NCI-H1436 (cell line): Measurements from ENCODE around the gene NUDT1.
A peak's percentile ranks its signal among the peaks of the same experiment; 100 is the strongest.

Experiments used
- DNase-seq: peaks from one replicate; lab custom pipeline; 2025; lab: John Stamatoyannopoulos, UW

NUDT1 gene

DNA sequence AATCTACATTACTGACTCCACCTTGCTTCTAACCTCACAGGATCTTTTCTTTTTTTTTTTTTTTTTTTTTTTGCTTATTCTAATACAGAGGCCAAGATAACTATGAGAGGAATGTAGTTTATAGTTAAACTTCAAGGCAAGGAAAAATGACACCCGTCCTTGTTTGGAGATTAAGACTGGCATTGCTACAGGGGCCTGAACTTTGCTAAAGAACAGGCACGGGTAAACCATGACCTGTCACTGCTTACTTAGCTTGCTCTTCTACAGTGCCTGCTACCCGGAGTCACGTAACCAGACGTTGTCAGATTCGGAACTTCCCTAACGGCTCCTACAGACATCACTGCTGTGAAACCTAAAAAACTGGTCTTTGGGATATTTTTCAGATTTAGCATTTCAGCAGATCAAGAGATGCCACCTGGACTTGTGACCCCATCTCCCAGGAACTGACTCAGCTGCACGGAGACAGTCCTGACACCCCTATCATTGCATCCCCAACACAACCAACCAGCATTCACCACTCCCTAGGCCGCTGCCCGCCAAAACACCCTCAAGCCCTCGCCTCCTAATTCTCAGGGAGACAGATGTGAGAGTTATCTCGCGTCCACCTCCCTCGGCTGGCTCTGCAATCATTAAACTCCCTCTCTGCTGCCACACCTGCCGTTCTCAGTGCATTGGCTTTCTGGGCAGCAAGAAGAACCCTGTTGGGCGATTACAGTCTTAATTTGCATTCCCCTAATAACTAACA, 36.8 kb upstream of the NUDT1 start:
- no peak for DNase-seq

DNA sequence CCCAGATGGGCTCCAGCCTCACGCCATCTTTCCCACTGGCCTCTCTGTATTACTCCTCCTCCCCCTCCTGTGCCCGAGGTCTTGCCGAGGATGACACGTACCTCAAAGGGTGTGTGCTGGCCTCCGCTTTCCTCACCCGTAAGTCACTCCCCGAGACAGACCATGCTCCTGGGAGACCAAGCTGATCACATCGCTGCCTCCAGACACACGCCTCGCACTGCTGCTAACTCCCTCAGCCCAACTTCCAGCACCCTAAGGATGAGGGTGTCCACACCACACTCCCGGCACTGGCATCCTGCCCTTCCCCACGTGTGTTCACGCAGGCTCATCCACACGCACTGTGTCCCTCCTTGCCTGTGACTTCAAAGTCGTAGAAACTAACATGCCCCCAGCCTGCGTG, 33.3 kb upstream of the NUDT1 start:
- DNase-seq: no peak

DNA sequence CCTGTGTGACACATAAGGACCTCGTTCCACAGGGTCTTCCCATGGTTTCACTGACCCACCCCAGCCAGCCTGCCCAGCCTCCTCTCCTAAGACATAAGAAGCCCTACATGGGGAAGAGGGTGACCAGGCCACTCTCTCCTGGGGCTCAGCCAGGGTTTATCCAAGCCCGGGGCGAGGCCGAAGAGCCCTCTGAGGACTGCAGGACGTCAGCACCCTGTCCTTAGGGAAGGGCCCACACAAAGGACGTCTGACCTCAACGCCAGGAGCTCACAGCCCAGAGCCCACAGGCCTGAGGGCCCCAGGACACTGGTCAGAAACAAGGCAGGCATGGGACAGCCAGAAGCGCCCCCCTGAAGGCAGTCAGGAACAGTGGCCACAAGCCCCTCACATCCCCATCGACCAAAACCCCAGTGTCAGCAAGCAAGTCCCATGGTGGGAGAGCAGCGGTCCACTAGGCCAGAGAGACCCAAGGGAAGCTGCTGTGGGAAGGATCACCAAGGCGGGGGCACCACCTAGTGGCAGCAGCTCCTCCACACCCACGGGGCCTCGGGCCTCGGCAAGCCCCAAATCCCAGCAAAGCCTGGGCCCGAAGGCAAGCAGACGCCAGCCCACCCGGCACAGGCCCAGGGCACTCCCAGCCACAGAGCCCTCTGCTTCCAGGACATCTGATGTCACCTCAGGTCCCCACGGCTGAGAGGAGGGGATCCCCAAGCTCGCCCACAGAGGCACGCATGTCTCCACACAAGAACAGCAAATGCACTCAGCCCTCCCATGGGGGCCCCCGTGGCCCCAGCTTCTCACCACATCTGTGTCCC, 32.7 kb upstream of the NUDT1 start:
- DNase-seq: peak; percentile 6

DNA sequence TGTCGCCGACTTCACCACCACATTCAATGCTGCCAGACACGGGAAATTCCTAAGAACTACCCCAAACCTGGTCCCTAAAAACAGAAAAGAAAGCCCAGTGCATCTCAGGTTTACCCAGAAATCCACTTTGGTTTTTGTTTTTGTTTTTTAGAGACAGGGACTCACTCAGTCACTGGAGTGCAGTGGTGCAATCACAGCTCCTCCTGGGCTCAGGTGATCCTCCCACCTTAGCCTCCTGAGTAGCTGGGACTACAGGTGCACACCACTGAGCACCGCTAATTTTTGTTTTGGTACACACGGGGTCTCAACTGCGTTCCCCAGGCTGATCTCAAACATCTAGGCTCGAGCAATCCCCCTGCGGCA, 32.1 kb upstream of the NUDT1 start:
- no peak for DNase-seq

DNA sequence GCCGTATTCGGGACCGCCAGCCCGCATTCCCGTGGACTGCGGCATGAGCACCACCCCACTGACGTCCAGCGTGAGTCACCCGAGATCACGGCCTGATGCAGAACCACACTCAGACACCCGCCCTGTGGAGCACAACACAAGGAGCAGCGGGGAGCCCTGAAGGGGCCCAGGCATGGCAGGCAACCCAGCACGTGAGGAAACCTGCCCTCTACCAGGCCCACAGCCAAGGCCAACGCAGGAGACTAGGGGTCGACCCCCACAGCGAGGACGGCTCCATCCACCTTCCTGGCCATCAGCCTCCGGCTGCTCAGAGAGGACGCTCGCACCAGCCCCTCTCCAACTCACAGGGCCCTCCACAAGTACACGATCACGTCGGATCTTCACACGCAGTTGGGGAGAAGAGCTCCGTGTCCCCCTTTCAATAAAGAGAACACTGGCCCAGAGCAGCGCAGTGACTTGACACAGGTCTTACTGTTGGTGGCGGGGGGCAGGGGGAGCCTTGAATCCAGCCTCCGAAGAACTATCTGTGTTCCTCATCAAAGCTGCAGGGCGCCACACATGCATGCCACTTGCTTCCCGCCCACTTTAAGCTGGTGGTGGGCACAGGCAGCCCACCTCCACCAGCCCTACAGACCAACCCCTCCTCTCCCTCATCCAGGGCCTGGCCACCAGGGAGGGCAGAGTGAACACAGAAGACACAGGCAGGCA, 31.3 kb upstream of the NUDT1 start:
- DNase-seq: no peak

- DNase-seq: no peak
Observed at GRCh38 chr7:2211259-2211880, 30.7 kb upstream of the NUDT1 start.

- DNase-seq: no peak
Observed at GRCh38 chr7:2211926-2212325, 30.1 kb upstream of the NUDT1 start.

- no peak for DNase-seq
Observed at GRCh38 chr7:2212906-2213305, 29.1 kb upstream of the NUDT1 start.

GRCh38 chr7:2213551-2214215, 28.3 kb upstream of the NUDT1 start:
- DNase-seq: no peak

GRCh38 chr7:2214636-2215035, 27.4 kb upstream of the NUDT1 start:
- DNase-seq: no peak

DNA sequence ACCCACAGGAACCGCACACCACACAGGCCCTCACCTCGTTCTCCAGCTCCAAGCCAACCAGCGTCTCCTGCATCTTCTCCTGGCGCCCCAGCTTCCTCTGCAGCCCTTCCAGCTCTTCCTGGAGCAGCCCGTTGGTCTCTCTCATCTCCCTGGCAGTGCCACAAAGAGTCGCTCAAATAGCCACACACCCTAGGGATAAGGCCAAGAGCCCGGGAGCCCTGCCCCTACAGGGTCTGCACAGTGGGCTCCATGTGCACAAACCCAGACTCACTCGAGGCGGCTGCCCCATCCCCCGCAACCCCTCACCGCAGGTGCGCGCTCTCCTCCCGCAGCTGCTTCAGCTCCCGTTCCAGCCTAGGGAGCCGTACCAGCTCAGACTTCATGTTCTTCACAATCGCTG, 26.2 kb upstream of the NUDT1 start:
- no peak for DNase-seq

- DNase-seq: no peak
Observed at GRCh38 chr7:2217206-2217605, 24.8 kb upstream of the NUDT1 start.

DNA sequence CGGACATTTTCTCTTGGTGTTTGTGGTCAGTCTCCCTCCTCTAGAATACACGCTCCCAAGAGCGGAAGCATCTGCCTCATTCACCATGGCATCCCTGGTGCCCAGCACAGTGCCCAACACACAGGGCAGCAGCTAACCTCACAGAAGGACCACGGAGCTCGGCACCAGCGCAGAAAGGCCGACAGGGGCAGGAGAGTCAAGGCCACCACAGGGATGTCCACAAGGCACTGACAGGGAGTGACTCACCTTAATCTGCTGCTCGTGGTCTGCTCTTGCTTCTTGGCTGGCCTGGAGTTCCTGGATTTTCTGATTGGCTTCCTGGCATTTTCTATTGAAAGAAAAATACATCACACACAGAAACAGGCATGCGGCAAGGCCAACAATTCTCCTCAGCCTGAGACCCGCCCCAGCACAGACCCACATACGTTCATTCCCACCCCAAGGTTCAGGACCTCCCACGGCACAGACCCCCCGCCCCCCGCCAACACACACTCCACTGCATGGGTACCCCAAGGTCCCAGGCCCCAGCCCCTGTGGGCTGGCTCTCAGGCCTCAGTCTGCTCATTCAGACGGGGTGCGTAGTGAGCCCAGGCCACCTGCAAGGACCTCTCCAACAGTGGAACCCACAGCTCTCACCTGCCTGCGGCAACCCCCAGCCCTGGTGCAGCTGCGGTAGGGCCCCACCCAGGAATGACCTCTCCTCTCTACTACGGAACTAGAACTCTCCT, 24.1 kb upstream of the NUDT1 start:
- DNase-seq: no peak

GRCh38 chr7:2218444-2218785, 23.6 kb upstream of the NUDT1 start:
- DNase-seq: no peak

DNA sequence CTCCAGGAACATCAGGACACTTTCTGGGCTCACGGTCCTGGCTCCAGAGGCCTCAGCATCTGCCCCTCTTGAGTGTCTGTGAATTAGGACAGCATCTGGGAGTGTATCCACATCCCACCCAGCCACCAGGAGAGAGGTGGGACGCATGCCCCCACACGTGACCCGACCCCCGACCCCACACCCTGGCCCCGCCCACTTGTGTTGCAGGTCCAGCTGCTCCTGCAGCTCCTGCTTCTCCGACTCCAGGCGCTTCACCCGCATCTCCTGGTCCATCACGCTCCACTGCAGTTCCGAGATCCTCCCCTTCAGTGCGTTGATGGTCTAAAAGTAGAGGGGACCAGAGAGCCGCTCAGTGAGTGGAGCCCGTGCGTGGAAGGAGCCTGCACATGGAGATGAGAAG, 22.9 kb upstream of the NUDT1 start:
- no peak for DNase-seq

DNA sequence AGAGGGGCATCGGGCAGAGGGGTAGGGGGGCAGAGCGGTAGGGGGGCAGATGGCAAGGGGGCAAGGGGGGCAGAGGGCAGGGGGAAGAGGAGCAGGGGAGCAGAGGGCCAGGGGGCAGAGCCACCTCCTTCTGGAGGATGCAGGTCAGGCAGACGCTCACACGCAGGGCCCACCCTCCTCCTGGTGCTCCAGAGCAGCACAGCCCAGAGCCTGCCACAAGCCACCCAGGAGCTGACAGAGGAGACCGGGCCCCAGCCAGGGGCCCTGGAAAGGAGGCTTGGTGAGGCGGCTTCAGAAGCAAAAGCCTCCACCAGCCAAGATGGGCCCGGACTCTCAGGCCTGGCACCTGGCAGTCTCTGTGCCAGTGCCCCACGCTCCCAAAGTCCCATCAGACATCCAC, 22.4 kb upstream of the NUDT1 start:
- no peak for DNase-seq

DNA sequence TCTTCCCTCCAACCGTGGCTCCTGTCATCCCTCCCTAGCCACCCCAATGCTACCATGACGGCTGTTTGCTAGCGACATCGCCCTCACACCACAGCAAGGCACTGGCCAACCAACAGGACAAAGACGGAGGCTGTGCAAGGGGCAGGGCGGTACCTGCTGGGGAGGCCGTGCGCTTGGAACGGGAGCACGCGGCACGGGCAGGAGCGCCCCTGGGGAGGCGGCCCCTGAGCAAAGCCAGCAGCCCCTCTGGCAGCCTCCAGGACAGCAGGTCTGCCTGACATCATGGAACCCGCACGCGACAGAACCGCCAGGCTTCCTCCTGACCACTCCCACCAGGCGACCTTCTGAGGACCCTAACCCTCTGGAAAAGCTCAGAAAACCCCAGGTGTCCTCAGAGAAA, 22.0 kb upstream of the NUDT1 start:
- no peak for DNase-seq

- DNase-seq: no peak
Observed at GRCh38 chr7:2220506-2220905, 21.5 kb upstream of the NUDT1 start.

DNA sequence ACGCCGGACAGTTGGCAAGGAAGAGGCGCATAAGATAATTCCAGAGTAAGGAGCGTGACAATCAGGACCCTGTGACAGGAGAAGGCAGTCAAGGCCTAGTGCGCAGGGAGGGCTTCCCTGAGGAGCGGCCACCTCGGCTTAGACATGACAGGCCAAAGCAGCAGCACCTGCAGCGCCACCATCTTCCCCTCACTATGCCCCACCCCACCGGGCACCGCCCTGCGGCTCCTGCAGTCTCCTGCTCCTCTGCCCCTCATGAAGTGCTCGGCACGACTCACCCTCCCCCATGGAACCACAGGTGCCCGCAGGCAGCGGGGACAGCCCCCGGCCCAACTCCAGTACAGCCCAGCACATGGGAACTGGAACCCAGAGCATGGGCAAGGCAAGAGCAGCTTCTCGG, 21.1 kb upstream of the NUDT1 start:
- no peak for DNase-seq

GRCh38 chr7:2222516-2222915, 19.5 kb upstream of the NUDT1 start:
- DNase-seq: no peak

DNA sequence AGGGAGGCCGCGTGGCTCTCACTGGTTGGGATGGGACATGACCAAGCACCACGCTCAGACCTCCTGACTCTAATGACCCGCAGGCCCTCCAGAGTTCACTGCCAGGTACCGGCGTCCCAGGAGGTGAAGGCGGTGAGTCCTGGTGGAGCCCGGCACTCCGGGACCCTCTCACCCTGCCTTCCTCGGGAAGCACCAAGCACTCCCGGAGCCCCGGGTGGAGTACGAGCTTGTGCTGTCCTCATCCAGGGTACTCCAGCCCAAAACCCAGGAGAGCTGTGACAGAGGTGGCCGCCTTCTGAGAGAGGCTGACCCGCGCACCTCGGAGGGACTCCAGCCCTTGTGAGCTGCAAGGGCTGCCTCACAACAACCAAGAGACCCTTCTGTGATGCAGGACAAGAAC, 18.7 kb upstream of the NUDT1 start:
- DNase-seq: no peak
